Smooth muscle cell (in vitro differentiated cells): ENCODE data around the gene CARMIL1. TPM values are rescaled to one million over a fixed set of nuclear protein-coding genes. Genes with fewer than 3 reads are reported as not detected.

Experiments
- DNase-seq: peaks from one replicate; lab custom pipeline; 2025; ENCODE audit not compliant: unreplicated experiment; lab: John Stamatoyannopoulos, UW
- H2AFZ ChIP-seq: fragments of 200-600 bp; sonication (generic); 2 replicates; pipeline ENCODE4 v1.6.0; 2016; ENCODE audit warnings: antibody characterized with exemption, low read depth, mild to moderate bottlenecking
- H3F3A ChIP-seq: fragments of 200-600 bp; sonication (generic); 2 replicates; pipeline ENCODE4 v1.6.0; 2017; ENCODE audit warnings: antibody characterized with exemption, low read depth
- H3K27ac ChIP-seq: fragments of 200-600 bp; sonication (generic); 2 replicates; pipeline ENCODE4 v1.5.1; 2016; ENCODE audit warnings: low read depth, mild to moderate bottlenecking
- H3K27me3 ChIP-seq: fragments of 200-600 bp; sonication (generic); 2 replicates; pipeline ENCODE4 v1.6.1; 2016; ENCODE audit warnings: low read depth, mild to moderate bottlenecking
- H3K36me3 ChIP-seq: fragments of 200-600 bp; sonication (generic); 2 replicates; pipeline ENCODE4 v1.5.1; 2016; ENCODE audit warnings: low read depth
- H3K4me1 ChIP-seq: fragments of 200-600 bp; sonication (generic); 2 replicates; pipeline ENCODE4 v1.5.1; 2016; ENCODE audit warnings: low read depth
- H3K4me2 ChIP-seq: fragments of 200-600 bp; sonication (generic); 2 replicates; pipeline ENCODE4 v1.6.0; 2016; ENCODE audit warnings: mild to moderate bottlenecking
- H3K4me3 ChIP-seq: fragments of 200-600 bp; sonication (generic); 2 replicates; pipeline ENCODE4 v1.5.1; 2016; ENCODE audit warnings: mild to moderate bottlenecking
- H3K79me2 ChIP-seq: fragments of 200-600 bp; sonication (generic); 2 replicates; pipeline ENCODE4 v1.6.0; 2016; ENCODE audit warnings: low read depth, mild to moderate bottlenecking
- H3K9ac ChIP-seq: fragments of 200-600 bp; sonication (generic); 2 replicates; pipeline ENCODE4 v1.6.0; 2016; ENCODE audit warnings: low read depth
- H3K9me3 ChIP-seq: fragments of 200-600 bp; sonication (generic); replicated peaks from 2 replicates; pipeline ENCODE4 v1.5.1; 2016; ENCODE audit warnings: low read depth
- H4K20me1 ChIP-seq: fragments of 200-600 bp; sonication (generic); 2 replicates; pipeline ENCODE4 v1.6.0; 2016; ENCODE audit warnings: low read depth
- CTCF ChIP-seq: fragments of 200-600 bp; sonication (generic); IDR thresholded peaks from 2 replicates; pipeline ENCODE4 v1.5.1; 2017; ENCODE audit warnings: borderline replicate concordance, mild to moderate bottlenecking, antibody characterized with exemption; ENCODE audit not compliant: insufficient read depth, poor library complexity, severe bottlenecking
- WGBS: methylation state at CpG from one replicate; pipeline ENCODE4 v1.1.7; 2016; ENCODE audit warnings: low lambda C conversion rate; 5-methylcytosine and 5-hydroxymethylcytosine counted together
- polyA plus RNA-seq: library from polyadenylated mRNA; unstranded; fragments of >200 nt; fragmentation: Nextera tagmentation; extraction: Ambion mirVana; gene quantifications from 2 replicates; pipeline ENCODE4 v1.2.1, GENCODE V29; 2016
- total RNA-seq: library from RNA; depleted of rRNA; stranded (reverse); fragments of >200 nt; gene quantifications from 2 replicates; pipeline ENCODE4 v1.2.3, GENCODE V29; 2014

Gene CARMIL1
- total and polyA plus RNA-seq, 2 experiments from 2014 or later, result 7.6 to 24.1 TPM

GRCh38 chr6:25623065-25623464 lies 343.9 kb downstream of the CARMIL1 start:
- DNase-seq, result no peak
- H4K20me1 ChIP-seq, result no peaks in the 10 kb centered on the region
- WGBS, result 93% methylated on average over 1 of the region's 1 CpG
- no peaks in the 10 kb centered on the region for H3K4me1 ChIP-seq
- H2AFZ ChIP-seq, result no peak overlapping the region
- no peak for TF ChIP-seq CTCF
- no peak overlapping the region for H3K9ac ChIP-seq
- no peaks in the 10 kb centered on the region for H3K36me3 ChIP-seq
- H3K4me2 ChIP-seq, result no peak overlapping the region
- no peaks in the 10 kb centered on the region for H3F3A ChIP-seq
- H3K79me2 ChIP-seq, result no peaks in the 10 kb centered on the region
- no peaks in the 10 kb centered on the region for H3K27me3 ChIP-seq
- no peaks in the 10 kb centered on the region for H3K9me3 ChIP-seq
- no peak overlapping the region for H3K27ac ChIP-seq
- no peak overlapping the region for H3K4me3 ChIP-seq

- no peak overlapping the region for H3K9ac ChIP-seq
- no peak for TF ChIP-seq CTCF
- H3K36me3 ChIP-seq, result no peaks in the 10 kb centered on the region
- no peaks in the 10 kb centered on the region for H3F3A ChIP-seq
- no peaks in the 10 kb centered on the region for H3K27me3 ChIP-seq
- no peaks in the 10 kb centered on the region for H3K9me3 ChIP-seq
- no peak overlapping the region for H3K27ac ChIP-seq
- WGBS, result 88% methylated on average over 1 of the region's 1 CpG
- H3K4me3 ChIP-seq, result no peak overlapping the region
- H4K20me1 ChIP-seq, result no peaks in the 10 kb centered on the region
- no peaks in the 10 kb centered on the region for H3K79me2 ChIP-seq
- DNase-seq, result no peak
- H3K4me2 ChIP-seq, result no peak overlapping the region
- H2AFZ ChIP-seq, result no peak overlapping the region
- no peaks in the 10 kb centered on the region for H3K4me1 ChIP-seq
Measured at GRCh38 chr6:25623879-25624278, 344.7 kb downstream of the CARMIL1 start.

- H2AFZ ChIP-seq, result no peak overlapping the region
Measured at GRCh38 chr6:25627001-25627400, 347.8 kb downstream of the CARMIL1 start.

More at GRCh38 chr6:25627001-25627400, 347.8 kb downstream of the CARMIL1 start:
- no peak overlapping the region for H3K27ac ChIP-seq
- no peak overlapping the region for H3K4me3 ChIP-seq
- H3K4me1 ChIP-seq, result no peaks in the 10 kb centered on the region
- no peak overlapping the region for H3K4me2 ChIP-seq
- no peak overlapping the region for H3K9ac ChIP-seq
- DNase-seq, result no peak
- H3K79me2 ChIP-seq, result no peaks in the 10 kb centered on the region
- no peaks in the 10 kb centered on the region for H4K20me1 ChIP-seq
- H3K27me3 ChIP-seq, result peaks cover 5% of the 10 kb centered on the region
- 56% methylated on average over 3 of the region's 3 CpGs for WGBS
- H3K9me3 ChIP-seq, result no peaks in the 10 kb centered on the region
- H3K36me3 ChIP-seq, result no peaks in the 10 kb centered on the region
- no peaks in the 10 kb centered on the region for H3F3A ChIP-seq
- TF ChIP-seq CTCF, result no peak
